Activated CD4-positive, alpha-beta T cell treated with anti-CD3 and anti-CD28 coated beads for 36 hours (primary cell): Measurements from ENCODE around the gene ARHGAP9. TPM values are rescaled to one million over a fixed set of nuclear protein-coding genes. Genes with fewer than 3 reads are reported as not detected.
"Not testable (repeated sequence)": the region's sequence is repeated elsewhere in the genome, so short reads cannot be mapped to it uniquely, and the experiment has no call there.

Experiments used
- ATAC-seq: fragments of 200-7000 bp; cut with Tn5 transposase; one replicate; pipeline ENCODE4 v1.10.0; 2021; ENCODE audit warnings: mild to moderate bottlenecking, moderate library complexity
- CTCF ChIA-PET: fragments of 350-600 bp; sonication (Branson Sonifier 250); formaldehyde crosslinking; loops from one replicate; lab custom pipeline; 2021; ENCODE audit warnings: antibody characterized with exemption; lab: Charles Lee
- POLR2A ChIA-PET: fragments of 350-600 bp; sonication (Branson Sonifier 250); formaldehyde crosslinking; loops from one replicate; lab custom pipeline; 2021; ENCODE audit warnings: antibody characterized with exemption, inconsistent platforms; lab: Charles Lee
- DNase-seq: peaks from one replicate; pipeline ENCODE4 v3.0.0-alpha.2; 2020
- H3K27ac Mint-ChIP-seq: one replicate; pipeline ENCODE4 v1.8.0; 2021; ENCODE audit warnings: mixed read lengths
- H3K27me3 Mint-ChIP-seq: one replicate; pipeline ENCODE4 v1.8.0; 2021; ENCODE audit warnings: mixed read lengths
- H3K36me3 Mint-ChIP-seq: one replicate; pipeline ENCODE4 v1.8.0; 2021; ENCODE audit warnings: low read depth, mixed read lengths
- H3K4me1 Mint-ChIP-seq: one replicate; pipeline ENCODE4 v1.8.0; 2021; ENCODE audit warnings: mixed read lengths
- H3K4me3 Mint-ChIP-seq: one replicate; pipeline ENCODE4 v1.8.0; 2021; ENCODE audit warnings: mild to moderate bottlenecking, moderate library complexity, mixed read lengths
- H3K9me3 Mint-ChIP-seq: one replicate; pipeline ENCODE4 v1.8.0; 2021; ENCODE audit warnings: low read depth, mixed read lengths
- intact Hi-C, 2 experiments: fragments of 100-400 bp; cut with DNase I in 1 of 2; cut with micrococcal nuclease in 1 of 2; formaldehyde crosslinking; loops; one replicate each; pipeline versions ENCODE4 v1.14.2 to v1.15.1; 2022 to 2024; cut with DNase I, micrococcal nuclease
- microRNA-seq: library from miRNA; unstranded; fragments of <30 nt; microRNA quantifications from one replicate; pipeline ENCODE4 v1.2.0, GENCODE V29; 2021; ENCODE audit warnings: borderline replicate concordance
- total RNA-seq, 2 experiments: library from RNA; stranded (reverse); gene quantifications; one replicate each; pipeline ENCODE4 v1.2.3, GENCODE V29; 2021

ARHGAP9 gene
- total RNA-seq, 2 experiments from 2014 or later, result 77.7 to 101 TPM

- H3K4me1 Mint-ChIP-seq, result peaks cover 32% of the 10 kb centered on the region
- intact Hi-C loops, result no loop called here
- H3K9me3 Mint-ChIP-seq, result no peaks in the 10 kb centered on the region
- CTCF ChIA-PET, result interaction anchor here (0.6 to 1.8 kb wide), 5 partner anchors 24 to 186 kb away, joined by 3 to 13 read pairs (median 5); no protein-coding TSS in a partner anchor
- DNase-seq (no peak), ATAC-seq (no peak)
- H3K27me3 Mint-ChIP-seq, result no peaks in the 10 kb centered on the region
- H3K4me3 Mint-ChIP-seq, result peak overlapping the region; percentile 89
- POLR2A ChIA-PET, result no interaction called here
- peaks cover 10% of the 10 kb centered on the region for H3K36me3 Mint-ChIP-seq
- H3K27ac Mint-ChIP-seq, result peak overlapping the region; percentile 90
Observed at GRCh38 chr12:57428965-57429364, 50.7 kb downstream of the ARHGAP9 start.

- H3K27me3 Mint-ChIP-seq, H3K9me3 Mint-ChIP-seq, DNase-seq, intact Hi-C loops, ATAC-seq, POLR2A ChIA-PET, H3K4me3 Mint-ChIP-seq, H3K27ac Mint-ChIP-seq: not testable (repeated sequence)
- Mint-ChIP-seq H3K4me1 (peaks cover 29% of the 10 kb centered on the region), H3K36me3 (peaks cover 22% of the 10 kb centered on the region)
- CTCF ChIA-PET, result interaction anchor here (1.4 kb wide), 1 partner anchor 26 kb away, joined by 4 read pairs; no protein-coding TSS in a partner anchor
Observed at GRCh38 chr12:57426948-57427347, 52.7 kb downstream of the ARHGAP9 start.

Small RNA genes within 50 kb of the gene (microRNA-seq; reads per million reads assigned to microRNA genes)
- gene MIR616, result 5.6 reads per million, percentile 18 among the genes with 10 or more reads in this experiment
- 1.1 reads per million for gene MIR6758

Other genes with a start within 250 kb of the ARHGAP9 start
- gene STAC3, start 228.7 kb downstream of the ARHGAP9 start, total RNA-seq, result 1 to 10 TPM; 2.5 to 2.8 TPM
- gene R3HDM2, start 48.8 kb downstream of the ARHGAP9 start, total RNA-seq, result 10 to 100 TPM; 45.9 to 52.5 TPM
- gene INHBC, start 45.1 kb downstream of the ARHGAP9 start, total RNA-seq, result not detected
- gene INHBE, start 24.6 kb downstream of the ARHGAP9 start, total RNA-seq, result 1 to 10 TPM; 1.2 to 1.5 TPM
- under 1 TPM; 0.40 to 0.73 TPM for gene GLI1, start 20.1 kb downstream of the ARHGAP9 start, total RNA-seq
- 100 to 1,000 TPM; 389 to 583 TPM for gene MARS1, start 8.2 kb upstream of the ARHGAP9 start, total RNA-seq
- gene DDIT3, start 40.6 kb upstream of the ARHGAP9 start, total RNA-seq, result 10 to 100 TPM; 31.2 to 32.2 TPM
- 10 to 100 TPM; 31.3 to 43.6 TPM for gene MBD6, start 43.0 kb upstream of the ARHGAP9 start, total RNA-seq
- 10 to 100 TPM; 69.7 to 81.2 TPM for gene DCTN2, start 67.3 kb upstream of the ARHGAP9 start, total RNA-seq
- gene KIF5A, start 70.2 kb upstream of the ARHGAP9 start, total RNA-seq, result 1 to 10 TPM; 1.3 to 1.4 TPM
- gene PIP4K2C, start 111.3 kb upstream of the ARHGAP9 start, total RNA-seq, result 10 to 100 TPM; 12.1 to 14.9 TPM
- gene DTX3, start 125.0 kb upstream of the ARHGAP9 start, total RNA-seq, result 10 to 100 TPM; 16.7 to 17.0 TPM
- gene ARHGEF25, start 131.6 kb upstream of the ARHGAP9 start, total RNA-seq, result 1 to 10 TPM; 2.2 to 2.6 TPM
- 1 to 10 TPM; 1.4 to 1.5 TPM for gene B4GALNT1, start 153.3 kb upstream of the ARHGAP9 start, total RNA-seq
- 10 to 100 TPM; 61.7 to 63.2 TPM for gene OS9, start 214.3 kb upstream of the ARHGAP9 start, total RNA-seq